Activated CD4-positive, alpha-beta memory T cell treated with anti-CD3 and anti-CD28 coated beads for 36 hours (primary cell): ENCODE data around the gene ACTBL2. TPM values are rescaled to one million over a fixed set of nuclear protein-coding genes. Genes with fewer than 3 reads are reported as not detected.
"Not testable (repeated sequence)": the region's sequence is repeated elsewhere in the genome, so short reads cannot be mapped to it uniquely, and the experiment has no call there.

Source experiments
- CTCF ChIA-PET: fragments of 350-600 bp; sonication (Branson Sonifier 250); formaldehyde crosslinking; loops from one replicate; lab custom pipeline; 2021; ENCODE audit warnings: antibody characterized with exemption, inconsistent platforms; lab: Charles Lee
- POLR2A ChIA-PET: fragments of 350-600 bp; sonication (Branson Sonifier 250); formaldehyde crosslinking; loops from one replicate; lab custom pipeline; 2021; ENCODE audit warnings: antibody characterized with exemption; lab: Charles Lee
- DNase-seq: peaks from one replicate; pipeline ENCODE4 v3.0.0-alpha.2; 2020
- H3K27ac Mint-ChIP-seq: one replicate; pipeline ENCODE4 v1.8.0; 2021; ENCODE audit warnings: mixed read lengths
- H3K27me3 Mint-ChIP-seq: one replicate; pipeline ENCODE4 v1.8.0; 2021; ENCODE audit warnings: mixed read lengths
- H3K36me3 Mint-ChIP-seq: one replicate; pipeline ENCODE4 v1.8.0; 2021; ENCODE audit warnings: mixed read lengths
- H3K4me1 Mint-ChIP-seq: one replicate; pipeline ENCODE4 v1.8.0; 2021; ENCODE audit warnings: low read depth, mixed read lengths
- H3K4me3 Mint-ChIP-seq: one replicate; pipeline ENCODE4 v1.8.0; 2021; ENCODE audit warnings: mild to moderate bottlenecking, mixed read lengths
- H3K9me3 Mint-ChIP-seq: one replicate; pipeline ENCODE4 v1.8.0; 2021; ENCODE audit warnings: mixed read lengths
- intact Hi-C: fragments of 100-400 bp; cut with micrococcal nuclease; formaldehyde crosslinking; loops from one replicate; pipeline ENCODE4 v1.15.1; 2023
- total RNA-seq, 2 experiments: library from RNA; stranded (reverse); gene quantifications; one replicate each; pipeline ENCODE4 v1.2.3, GENCODE V29; 2021

The ACTBL2 gene
- total RNA-seq: not detected

- peaks cover 12% of the 10 kb centered on the region for H3K27me3 Mint-ChIP-seq
- H3K36me3 Mint-ChIP-seq: no peaks in the 10 kb centered on the region
- ChIA-PET CTCF (no interaction called here), POLR2A (no interaction called here)
- intact Hi-C loops: no loop called here
- H3K4me1 Mint-ChIP-seq: no peaks in the 10 kb centered on the region
- no peak within 1 kb of the TSS for H3K4me3 Mint-ChIP-seq
- no peak for DNase-seq
- no peak within 1 kb of the TSS for H3K27ac Mint-ChIP-seq
- H3K9me3 Mint-ChIP-seq: no peaks in the 10 kb centered on the region
Observed at GRCh38 chr5:57482671-57483106, at the start of gene ACTBL2. Gene ACTBL2, minus strand, starts transcription at chr5:57482811. Its CDS starts 104 bp downstream, at chr5:57482707.

GRCh38 chr5:57531333-57531732 is 48.7 kb upstream of the ACTBL2 start:
- peaks cover 3% of the 10 kb centered on the region for H3K27me3 Mint-ChIP-seq
- no peak overlapping the region for H3K4me3 Mint-ChIP-seq
- no peak overlapping the region for H3K27ac Mint-ChIP-seq
- ChIA-PET CTCF (no interaction called here), POLR2A (no interaction called here)
- no peaks in the 10 kb centered on the region for H3K36me3 Mint-ChIP-seq
- no peak for DNase-seq
- H3K9me3 Mint-ChIP-seq: no peaks in the 10 kb centered on the region
- intact Hi-C loops: no loop called here
- H3K4me1 Mint-ChIP-seq: peaks cover 3% of the 10 kb centered on the region

- Mint-ChIP-seq H3K4me3 (no peak overlapping the region), H3K9me3 (no peaks in the 10 kb centered on the region), H3K27me3 (peaks cover 3% of the 10 kb centered on the region), H3K36me3 (no peaks in the 10 kb centered on the region), H3K27ac (no peak overlapping the region), H3K4me1 (peaks cover 3% of the 10 kb centered on the region)
- intact Hi-C loops: no loop called here
- CTCF ChIA-PET: no interaction called here
- DNase-seq: no peak
- POLR2A ChIA-PET: no interaction called here
Observed at GRCh38 chr5:57529864-57530263, 47.3 kb upstream of the ACTBL2 start.

- ChIA-PET CTCF (no interaction called here), POLR2A (no interaction called here)
- H3K27me3 Mint-ChIP-seq: no peaks in the 10 kb centered on the region
- H3K9me3 Mint-ChIP-seq: no peaks in the 10 kb centered on the region
- H3K4me3 Mint-ChIP-seq: no peak overlapping the region
- H3K27ac Mint-ChIP-seq: no peak overlapping the region
- H3K4me1 Mint-ChIP-seq: peaks cover 3% of the 10 kb centered on the region
- no peak for DNase-seq
- intact Hi-C loops: no loop called here
- no peaks in the 10 kb centered on the region for H3K36me3 Mint-ChIP-seq
Observed at GRCh38 chr5:57527870-57528269, 45.3 kb upstream of the ACTBL2 start.

GRCh38 chr5:57524348-57525060 is 41.9 kb upstream of the ACTBL2 start:
- no peaks in the 10 kb centered on the region for H3K27me3 Mint-ChIP-seq
- ChIA-PET POLR2A (no interaction called here), CTCF (interaction anchor here (1.3 kb wide), 1 partner anchor 24 kb away, joined by 4 read pairs; no protein-coding TSS in a partner anchor)
- no peak overlapping the region for H3K27ac Mint-ChIP-seq
- no peak for DNase-seq
- H3K4me3 Mint-ChIP-seq: no peak overlapping the region
- no peaks in the 10 kb centered on the region for H3K36me3 Mint-ChIP-seq
- H3K4me1 Mint-ChIP-seq: no peaks in the 10 kb centered on the region
- intact Hi-C loops: no loop called here
- H3K9me3 Mint-ChIP-seq: peaks cover 2% of the 10 kb centered on the region

GRCh38 chr5:57522477-57522876 is 39.9 kb upstream of the ACTBL2 start:
- CTCF ChIA-PET, DNase-seq, intact Hi-C loops, H3K36me3 Mint-ChIP-seq, H3K27me3 Mint-ChIP-seq, H3K9me3 Mint-ChIP-seq, H3K4me1 Mint-ChIP-seq, H3K27ac Mint-ChIP-seq, H3K4me3 Mint-ChIP-seq, POLR2A ChIA-PET: not testable (repeated sequence)

GRCh38 chr5:57518415-57518814 is 35.8 kb upstream of the ACTBL2 start:
- intact Hi-C loops, H3K27ac Mint-ChIP-seq, CTCF ChIA-PET, H3K4me1 Mint-ChIP-seq, H3K9me3 Mint-ChIP-seq, DNase-seq, H3K36me3 Mint-ChIP-seq, POLR2A ChIA-PET, H3K4me3 Mint-ChIP-seq, H3K27me3 Mint-ChIP-seq: not testable (repeated sequence)

GRCh38 chr5:57517250-57517649 is 34.6 kb upstream of the ACTBL2 start:
- Mint-ChIP-seq H3K27me3 (no peaks in the 10 kb centered on the region), H3K4me3 (no peak overlapping the region), H3K9me3 (peaks cover 2% of the 10 kb centered on the region), H3K36me3 (no peaks in the 10 kb centered on the region), H3K4me1 (no peaks in the 10 kb centered on the region), H3K27ac (no peak overlapping the region)
- intact Hi-C loops: no loop called here
- no peak for DNase-seq
- ChIA-PET POLR2A (no interaction called here), CTCF (no interaction called here)

GRCh38 chr5:57513785-57514184 is 31.2 kb upstream of the ACTBL2 start:
- H3K4me1 Mint-ChIP-seq: no peaks in the 10 kb centered on the region
- no peaks in the 10 kb centered on the region for H3K36me3 Mint-ChIP-seq
- H3K9me3 Mint-ChIP-seq: no peaks in the 10 kb centered on the region
- ChIA-PET CTCF (no interaction called here), POLR2A (no interaction called here)
- intact Hi-C loops: no loop called here
- H3K27ac Mint-ChIP-seq: no peak overlapping the region
- no peak overlapping the region for H3K4me3 Mint-ChIP-seq
- no peak for DNase-seq
- peaks cover 13% of the 10 kb centered on the region for H3K27me3 Mint-ChIP-seq

- Mint-ChIP-seq H3K27ac (no peak overlapping the region), H3K4me1 (no peaks in the 10 kb centered on the region), H3K27me3 (peaks cover 13% of the 10 kb centered on the region), H3K4me3 (no peak overlapping the region), H3K36me3 (no peaks in the 10 kb centered on the region), H3K9me3 (no peaks in the 10 kb centered on the region)
- ChIA-PET CTCF (no interaction called here), POLR2A (no interaction called here)
- intact Hi-C loops: no loop called here
- DNase-seq: no peak
Observed at GRCh38 chr5:57511321-57511720, 28.7 kb upstream of the ACTBL2 start.

GRCh38 chr5:57509501-57510260 is 27.1 kb upstream of the ACTBL2 start:
- no peaks in the 10 kb centered on the region for H3K4me1 Mint-ChIP-seq
- H3K27ac Mint-ChIP-seq: no peak overlapping the region
- ChIA-PET POLR2A (no interaction called here), CTCF (interaction anchor here (0.6 to 0.7 kb wide), 2 partner anchors 285 to 451 kb away, joined by 4 to 5 read pairs; no protein-coding TSS in a partner anchor)
- intact Hi-C loops: no loop called here
- peaks cover 13% of the 10 kb centered on the region for H3K27me3 Mint-ChIP-seq
- H3K36me3 Mint-ChIP-seq: no peaks in the 10 kb centered on the region
- no peaks in the 10 kb centered on the region for H3K9me3 Mint-ChIP-seq
- no peak overlapping the region for H3K4me3 Mint-ChIP-seq
- no peak for DNase-seq

GRCh38 chr5:57508211-57508610 is 25.6 kb upstream of the ACTBL2 start:
- POLR2A ChIA-PET: no interaction called here
- CTCF ChIA-PET: interaction anchor here (0.5 to 0.6 kb wide), 2 partner anchors 110 to 1808 kb away, joined by 3 to 4 read pairs; no protein-coding TSS in a partner anchor
- no peaks in the 10 kb centered on the region for H3K4me1 Mint-ChIP-seq
- no peaks in the 10 kb centered on the region for H3K9me3 Mint-ChIP-seq
- no peak overlapping the region for H3K27ac Mint-ChIP-seq
- no peaks in the 10 kb centered on the region for H3K36me3 Mint-ChIP-seq
- intact Hi-C loops: no loop called here
- peaks cover 13% of the 10 kb centered on the region for H3K27me3 Mint-ChIP-seq
- H3K4me3 Mint-ChIP-seq: no peak overlapping the region
- DNase-seq: no peak
